Gastroesophageal sphincter (tissue), 4 donors: ENCODE measurements around the gene UBTF. TPM values are rescaled to one million over a fixed set of nuclear protein-coding genes. Genes with fewer than 3 reads are reported as not detected.
A peak's percentile ranks its signal among the peaks of the same experiment; 100 is the strongest.

Experiments
- ATAC-seq: fragments of 150-250 bp; one replicate; pipeline ENCODE4 v1.9.1; 2016; ENCODE audit warnings: mild to moderate bottlenecking, moderate library complexity
- H3K27ac ChIP-seq, 4 donors: fragments of 200-600 bp; sonication (generic) in 3 of 4; 1 replicate in 3 of 4; 2 replicates in 1 of 4; pipeline ENCODE4 v1.5.1; 2016 to 2019
- H3K27me3 ChIP-seq: fragments of 200-600 bp; sonication (generic); one replicate; pipeline ENCODE4 v1.5.1; 2019
- H3K36me3 ChIP-seq, 2 donors: fragments of 200-600 bp; sonication (generic); one replicate each; pipeline ENCODE4 v1.5.1; 2019; ENCODE audit warnings: control low read depth in 1 of 2
- H3K4me1 ChIP-seq, 3 donors: fragments of 200-600 bp; sonication (generic); 1 replicate in 2 of 3; 2 replicates in 1 of 3; pipeline ENCODE4 v1.5.1; 2016 to 2019; ENCODE audit warnings: control low read depth in 2 of 3
- H3K4me3 ChIP-seq, 2 donors: fragments of 200-600 bp; sonication (generic); one replicate each; pipeline ENCODE4 v1.5.1; 2019; ENCODE audit warnings: mild to moderate bottlenecking in 1 of 2, moderate library complexity in 1 of 2
- H3K9me3 ChIP-seq, 3 donors: fragments of 200-600 bp; sonication (generic); one replicate each; pipeline ENCODE4 v1.5.1; 2017 to 2019; ENCODE audit warnings: control low read depth in 2 of 3
- CTCF ChIP-seq, 4 experiments: fragments of 200-600 bp in 2 of 4; fragments of 450-650 bp in 2 of 4; sonication (generic) in 1 of 4; IDR thresholded peaks; one replicate each; pipeline ENCODE4 v1.5.1; 2017 to 2019; ENCODE audit warnings: antibody characterized with exemption in 4 of 4, mild to moderate bottlenecking in 2 of 4, moderate library complexity in 2 of 4
- EP300 ChIP-seq: sonication (generic); formaldehyde crosslinking; IDR thresholded peaks from one replicate; pipeline ENCODE4 v1.6.1; 2017; ENCODE audit warnings: antibody characterized with exemption, mild to moderate bottlenecking
- POLR2A ChIP-seq, 2 donors: fragments of 450-650 bp; IDR thresholded peaks; one replicate each; pipeline ENCODE4 v1.6.1; 2017; ENCODE audit warnings: antibody characterized with exemption in 2 of 2, mild to moderate bottlenecking in 2 of 2, moderate library complexity in 1 of 2
- POLR2AphosphoS5 ChIP-seq: sonication (generic); formaldehyde crosslinking; IDR thresholded peaks from one replicate; pipeline ENCODE4 v1.6.1; 2017; ENCODE audit warnings: antibody characterized with exemption
- WGBS, 2 donors: methylation state at CpG; one replicate each; pipeline ENCODE4 v1.1.5; 2018; ENCODE audit warnings: low coverage in 1 of 2; 5-methylcytosine and 5-hydroxymethylcytosine counted together
- total RNA-seq, 4 donors: library from RNA; depleted of rRNA; stranded (reverse); fragments of >200 nt; gene quantifications; one replicate each; pipeline ENCODE4 v1.1.0, GENCODE V29; 2016

UBTF gene
- total RNA-seq, 4 donors from 2014 or later = 55.6 to 85.5 (median 60.4) TPM

GRCh38 chr17:44209786-44210341, 9.6 kb downstream of the UBTF start:
- peak overlapping the region in 3 of 4 donors; percentile 59 to 78 (median 65) for H3K27ac ChIP-seq
- no peak for ATAC-seq
- H3K9me3 ChIP-seq = no peaks in the 10 kb centered on the region
- WGBS, 2 donors = 56 to 77% methylated on average over 4 to 6 of the region's 11 CpGs
- peak overlapping the region in 1 of 2 donors; percentile 25 for H3K4me3 ChIP-seq
- peaks cover 0 to 75% of the 10 kb centered on the region in 2 donors for H3K36me3 ChIP-seq
- peaks cover 3 to 47% (median 14%) of the 10 kb centered on the region in 3 donors for H3K4me1 ChIP-seq
- no peaks in the 10 kb centered on the region for H3K27me3 ChIP-seq
- TF ChIP-seq CTCF (IDR thresholded peaks at IDR 0.05) (no peak), POLR2AphosphoS5 (no peak), POLR2A (IDR thresholded peaks at IDR 0.05) (no peak), EP300 (no peak)

DNA sequence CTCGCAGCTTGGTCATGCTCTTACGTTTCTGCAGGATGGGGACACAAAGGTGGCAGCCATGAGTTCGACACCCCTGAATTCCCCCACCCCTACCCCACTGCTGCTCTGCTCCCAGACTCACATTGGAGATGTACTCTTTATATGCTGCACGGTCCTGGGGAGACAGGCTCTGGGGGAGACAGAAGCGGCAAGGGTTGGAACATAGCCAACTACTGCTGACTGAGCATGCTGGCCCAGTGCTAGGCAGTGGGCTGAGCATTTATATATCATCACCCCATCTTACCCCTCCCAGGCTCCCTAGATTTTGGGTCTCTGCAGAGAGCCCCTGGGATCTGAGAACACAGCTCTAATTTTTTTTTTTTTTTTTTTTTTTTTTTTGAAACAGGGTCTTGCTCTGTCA, 11.7 kb downstream of the UBTF start:
- H3K9me3 ChIP-seq = no peaks in the 10 kb centered on the region
- H3K27ac ChIP-seq = no peak overlapping the region
- H3K27me3 ChIP-seq = no peaks in the 10 kb centered on the region
- no peak overlapping the region for H3K4me3 ChIP-seq
- H3K36me3 ChIP-seq = peaks cover 0 to 54% of the 10 kb centered on the region in 2 donors
- ATAC-seq = no peak
- TF ChIP-seq CTCF (IDR thresholded peaks at IDR 0.05) (no peak), POLR2AphosphoS5 (no peak), EP300 (no peak), POLR2A (IDR thresholded peaks at IDR 0.05) (no peak)
- H3K4me1 ChIP-seq = peaks cover 3 to 52% (median 14%) of the 10 kb centered on the region in 3 donors
- WGBS, 2 donors = 33 to 86% methylated on average over 1 to 3 of the region's 5 CpGs

GRCh38 chr17:44207319-44207718, 12.2 kb downstream of the UBTF start:
- no peak for ATAC-seq
- H3K36me3 ChIP-seq = peaks cover 0 to 53% of the 10 kb centered on the region in 2 donors
- 70 to 76% methylated on average over 9 to 16 of the region's 17 CpGs for WGBS, 2 donors

DNA sequence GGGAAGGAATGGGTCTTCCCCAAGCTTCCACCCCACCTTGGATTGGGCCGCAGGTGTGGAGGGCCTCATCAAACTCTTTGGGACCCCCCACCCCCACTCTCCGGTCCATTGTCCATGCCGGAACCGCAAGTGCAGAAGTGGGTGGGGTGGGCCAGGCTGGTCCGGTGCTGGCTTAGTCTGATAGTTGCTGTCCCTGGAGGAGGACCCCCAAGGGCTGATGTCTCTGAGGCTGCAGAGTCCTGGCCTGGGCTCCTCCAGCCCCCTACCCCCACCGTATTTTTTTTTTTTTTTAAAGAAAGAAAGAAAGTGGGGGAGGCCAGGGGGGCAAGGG, 12.7 kb downstream of the UBTF start:
- no peak overlapping the region for H3K27ac ChIP-seq
- ATAC-seq = no peak
- H3K36me3 ChIP-seq = peaks cover 0 to 48% of the 10 kb centered on the region in 2 donors

More at GRCh38 chr17:44207319-44207718, 12.2 kb downstream of the UBTF start:
- no peak overlapping the region for H3K4me3 ChIP-seq
- no peaks in the 10 kb centered on the region for H3K9me3 ChIP-seq
- no peak overlapping the region for H3K27ac ChIP-seq
- TF ChIP-seq POLR2AphosphoS5 (no peak), EP300 (no peak), POLR2A (IDR thresholded peaks at IDR 0.05) (no peak), CTCF (IDR thresholded peaks at IDR 0.05) (no peak)
- H3K4me1 ChIP-seq = peaks cover 3 to 48% (median 11%) of the 10 kb centered on the region in 3 donors
- H3K27me3 ChIP-seq = no peaks in the 10 kb centered on the region

More for the DNA sequence above, 12.7 kb downstream of the UBTF start:
- Histone ChIP-seq H3K9me3 (no peaks in the 10 kb centered on the region), H3K4me3 (no peak overlapping the region), H3K27me3 (no peaks in the 10 kb centered on the region), H3K4me1 (peaks cover 3 to 43% (median 11%) of the 10 kb centered on the region in 3 donors)
- whole genome bisulfite sequencing, 2 donors = 50 to 81% methylated on average over 2 to 3 of the region's 6 CpGs
- TF ChIP-seq POLR2AphosphoS5 = no peak
- no peak for TF ChIP-seq EP300
- TF ChIP-seq POLR2A (IDR thresholded peaks at IDR 0.05) = no peak
- no peak for TF ChIP-seq CTCF (IDR thresholded peaks at IDR 0.05)
